ENCODE data around the gene KIFC3.

Gene KIFC3

DNA sequence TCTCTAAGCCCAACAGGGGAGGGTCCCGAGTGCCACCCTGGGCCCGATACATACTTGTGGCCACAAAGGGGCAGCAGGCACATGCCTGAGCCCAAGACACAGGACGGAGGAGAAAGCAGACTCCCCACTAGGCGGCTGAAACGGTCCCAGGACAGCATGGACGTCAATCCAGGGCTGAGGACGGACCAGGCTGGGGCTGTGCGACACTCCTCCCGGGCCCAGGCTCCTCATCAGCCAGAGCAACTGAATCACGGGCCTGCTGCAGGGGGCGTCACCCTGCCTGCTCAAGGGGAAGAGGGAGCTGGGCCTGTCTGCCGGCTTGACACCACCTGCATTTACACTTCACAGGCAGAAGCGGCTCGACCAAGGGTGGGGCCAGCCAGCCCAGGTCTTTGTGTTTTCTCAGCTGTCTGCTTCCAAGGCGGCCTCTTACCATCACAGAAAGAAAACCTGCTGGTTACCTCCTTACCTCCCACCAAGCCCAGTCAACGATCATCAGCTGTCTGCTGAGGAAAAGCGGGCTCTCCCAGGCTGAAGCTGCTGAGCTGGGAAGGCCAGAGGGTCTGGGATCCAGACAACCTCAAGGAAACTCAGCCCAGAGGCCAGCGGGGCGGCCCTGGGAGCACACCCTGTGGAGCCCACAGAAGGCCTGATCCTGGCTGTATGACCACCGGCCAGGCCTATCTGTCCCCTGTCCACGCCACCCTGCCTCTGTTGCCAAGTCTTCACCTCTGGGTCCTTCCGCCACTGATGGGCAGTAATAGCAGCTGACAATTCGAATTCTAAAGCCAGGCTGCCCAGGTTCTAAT lies 26.4 kb downstream of the KIFC3 start:
- Histone ChIP-seq H3K4me3 (no peak overlapping the region), H3K27ac (no peak overlapping the region)

DNA sequence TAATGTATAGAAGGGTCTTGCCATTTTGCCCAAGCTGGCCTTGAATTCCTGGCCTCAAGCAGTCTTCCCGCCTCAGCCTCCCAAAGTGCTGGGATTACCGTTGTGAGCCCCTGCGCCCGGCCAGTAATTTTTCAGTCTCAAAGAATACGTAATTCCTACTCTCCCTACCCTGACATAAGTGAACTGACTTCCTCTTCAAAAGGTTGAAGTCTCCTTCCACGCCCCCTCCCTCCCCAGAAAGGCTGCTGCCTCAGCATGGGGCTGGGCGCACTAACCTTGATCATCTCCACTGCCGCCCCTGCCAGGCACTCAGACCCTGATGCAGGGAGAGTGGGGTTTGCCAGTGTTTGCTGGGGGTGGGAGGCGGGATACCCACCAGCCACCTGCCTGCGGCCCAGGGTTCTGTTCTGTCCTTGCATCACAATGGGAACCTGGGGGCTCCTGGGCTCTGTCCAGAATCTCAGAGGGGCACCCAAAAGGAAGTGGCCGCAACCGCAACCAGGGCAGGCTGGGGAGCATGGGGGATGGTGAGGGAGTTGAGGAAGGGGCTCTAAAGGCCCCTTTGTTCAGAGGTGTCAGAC lies 27.5 kb downstream of the KIFC3 start:
- Histone ChIP-seq H3K27ac (no peak overlapping the region), H3K4me3 (no peak overlapping the region)

GRCh38 chr16:57773655-57774295 lies 28.5 kb downstream of the KIFC3 start:
- peak overlapping the region in 1 of 21 experiments; percentile 1 for H3K27ac ChIP-seq
- H3K4me3 ChIP-seq: no peak overlapping the region

DNA sequence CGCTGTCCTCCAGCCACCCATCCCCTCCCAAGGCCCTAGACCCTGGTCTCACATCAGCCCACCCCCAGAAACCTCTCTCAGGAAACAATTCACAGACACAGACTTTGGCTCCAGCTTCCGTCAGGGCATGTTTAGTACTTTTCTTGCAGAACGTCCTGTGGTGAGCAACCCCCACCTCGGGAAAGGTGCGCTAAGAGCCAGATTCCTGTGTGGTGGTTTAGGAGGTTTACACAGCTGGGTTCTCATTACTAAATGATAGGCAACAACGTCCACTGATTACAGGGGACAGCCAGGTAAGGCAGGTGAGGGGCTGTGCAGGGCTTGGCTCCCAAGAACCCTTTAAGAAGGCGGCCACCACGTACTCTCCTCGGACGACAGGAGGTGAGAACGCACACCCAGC lies 29.3 kb downstream of the KIFC3 start:
- Histone ChIP-seq H3K27ac (no peak overlapping the region), H3K4me3 (no peak overlapping the region)

DNA sequence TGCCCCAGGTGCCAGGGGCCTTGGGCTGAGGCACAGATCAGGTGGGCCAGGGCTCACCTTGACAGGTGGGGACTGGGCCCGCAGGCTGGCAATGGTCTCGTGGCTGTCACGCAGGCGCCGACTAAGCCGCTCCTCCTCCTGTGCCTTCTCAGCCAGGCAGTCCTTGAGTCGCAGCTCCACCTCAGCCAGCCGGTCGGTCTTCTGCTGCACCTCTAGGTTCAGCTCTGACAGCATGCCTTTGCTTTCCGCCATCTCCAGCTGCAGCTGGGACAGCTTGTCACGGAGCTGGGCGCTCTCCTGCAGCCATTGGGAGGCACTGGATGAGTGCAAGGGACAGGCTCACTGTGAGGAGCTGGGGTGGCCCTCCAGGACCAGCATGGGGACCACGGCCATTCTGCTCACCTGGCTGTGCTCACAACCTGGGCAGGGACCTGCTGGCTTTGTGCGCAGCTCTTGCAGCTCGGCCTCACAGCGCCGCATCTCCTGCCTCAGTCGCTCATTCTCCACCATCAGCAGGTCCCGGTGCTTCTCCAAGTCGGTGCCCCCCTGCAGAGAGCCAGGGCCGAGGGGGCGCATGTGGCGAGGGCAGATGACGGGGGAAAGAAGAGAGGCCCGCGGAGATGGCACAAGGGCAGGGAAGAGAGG lies 31.0 kb downstream of the KIFC3 start:
- H3K4me3 ChIP-seq: no peak overlapping the region
- H3K27ac ChIP-seq: no peak overlapping the region

GRCh38 chr16:57770361-57770760 lies 31.9 kb downstream of the KIFC3 start:
- Histone ChIP-seq H3K27ac (no peak overlapping the region), H3K4me3 (no peak overlapping the region)

DNA sequence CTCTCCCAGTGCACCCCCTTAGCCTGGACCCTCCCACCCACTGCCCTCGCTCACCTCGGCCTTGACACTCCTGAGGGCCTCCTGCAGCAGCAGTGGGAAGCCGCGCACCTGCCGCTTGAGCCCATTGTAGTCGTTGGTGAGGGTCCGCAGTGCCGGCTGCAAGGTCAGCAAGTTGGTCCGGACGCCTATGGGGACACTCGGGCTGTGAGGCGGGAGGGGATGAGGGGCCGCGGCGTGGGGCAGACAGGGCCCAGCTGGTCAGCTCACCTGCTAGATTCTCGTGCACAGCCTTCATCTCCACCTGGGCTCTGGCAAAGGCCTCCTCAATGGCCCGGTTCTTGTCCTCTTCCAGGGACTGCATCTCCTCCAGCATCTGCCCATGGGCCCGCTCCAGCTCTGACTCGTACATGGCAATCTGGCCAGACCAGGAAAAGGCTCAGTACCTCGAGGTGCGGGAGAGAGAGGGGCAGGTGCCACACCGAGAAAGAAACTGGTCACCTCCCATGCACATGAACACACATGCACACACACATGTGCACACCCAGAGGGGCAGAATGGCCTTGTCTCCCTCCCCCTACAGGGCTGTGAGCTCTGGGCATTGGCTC lies 32.6 kb downstream of the KIFC3 start:
- H3K27ac ChIP-seq: no peak overlapping the region
- no peak overlapping the region for H3K4me3 ChIP-seq

DNA sequence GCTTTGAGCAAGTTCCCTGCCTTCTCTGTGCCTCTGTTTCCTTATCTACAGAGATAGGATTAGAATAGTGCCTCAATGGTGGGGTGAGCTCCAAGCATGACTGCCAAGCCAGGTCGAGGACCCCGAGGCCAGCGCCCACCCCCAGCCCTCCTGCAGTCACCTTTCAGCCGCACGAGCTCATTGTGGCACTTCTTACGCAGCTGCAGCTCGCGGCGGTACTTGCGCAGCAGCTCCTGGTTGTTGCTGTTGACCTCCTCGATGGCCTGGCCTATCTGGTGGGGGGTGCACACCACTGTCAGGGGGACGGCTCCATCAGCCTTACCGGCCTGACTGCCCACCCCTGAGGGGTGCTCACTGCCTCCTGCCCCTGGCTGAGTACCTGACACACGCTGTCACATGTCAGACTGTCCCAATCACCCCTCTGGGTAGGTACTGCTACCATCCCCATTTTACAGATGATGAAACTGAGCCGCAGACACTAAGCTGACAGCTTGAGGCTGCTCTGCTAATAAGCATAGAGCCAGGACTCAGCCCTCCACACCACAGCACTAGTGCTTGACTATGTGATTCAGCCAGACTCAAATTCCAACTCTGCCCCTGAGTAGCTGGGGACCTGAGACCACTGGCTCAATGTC lies 35.5 kb downstream of the KIFC3 start:
- no peak overlapping the region for H3K4me3 ChIP-seq
- no peak overlapping the region for H3K27ac ChIP-seq

- H3K27ac ChIP-seq: peak overlapping the region in 1 of 21 experiments; percentile 33
- no peak overlapping the region for H3K4me3 ChIP-seq
Observed at GRCh38 chr16:57765160-57765728, 37.0 kb downstream of the KIFC3 start.

DNA sequence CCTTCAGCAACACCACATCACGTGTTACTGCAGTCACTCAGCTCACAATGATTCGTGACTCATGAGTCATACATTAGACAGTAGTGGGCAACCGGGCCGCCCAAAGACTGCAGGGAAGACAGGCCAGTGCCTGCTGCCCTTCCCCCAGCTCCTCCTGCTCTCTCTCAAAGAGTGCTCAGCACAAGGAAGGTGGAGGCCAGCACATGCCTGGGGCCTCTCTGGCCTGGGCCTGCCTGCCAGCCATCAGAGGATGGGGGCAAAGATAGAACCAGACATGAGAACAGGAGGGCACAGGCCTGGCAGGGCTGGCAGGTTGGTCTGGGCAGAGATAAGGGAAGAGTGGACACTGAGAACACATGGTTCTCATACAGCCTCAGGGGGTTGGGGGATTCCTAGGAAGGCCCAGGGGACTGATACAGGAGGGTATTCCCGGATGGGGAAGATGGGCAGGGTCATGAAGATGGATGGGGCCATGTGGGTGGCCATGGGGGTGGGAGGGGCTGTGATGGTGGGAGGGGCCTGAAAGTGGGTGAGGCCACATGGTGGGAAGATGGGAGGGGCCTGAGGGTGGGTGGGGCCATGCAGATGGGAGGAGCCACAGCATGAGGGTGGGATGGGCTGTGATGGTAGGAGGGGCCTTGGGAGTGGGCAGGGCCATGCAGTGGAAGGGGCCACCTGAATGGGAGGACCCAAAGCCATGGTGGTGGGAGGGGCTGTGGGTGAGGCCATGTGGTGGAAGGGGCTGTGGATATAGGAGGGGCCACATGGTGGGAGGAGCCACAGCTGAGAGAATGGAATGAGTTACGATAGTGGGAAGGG lies 37.7 kb downstream of the KIFC3 start:
- Histone ChIP-seq H3K4me3 (no peak overlapping the region), H3K27ac (peak overlapping the region in 7 of 21 experiments; percentile 13 to 65 (median 33))

GRCh38 chr16:57764006-57764340 lies 38.3 kb downstream of the KIFC3 start:
- Histone ChIP-seq H3K4me3 (no peak overlapping the region), H3K27ac (peak overlapping the region in 7 of 21 experiments; percentile 13 to 65 (median 35))

GRCh38 chr16:57763285-57764005 lies 38.8 kb downstream of the KIFC3 start:
- no peak overlapping the region for H3K4me3 ChIP-seq
- H3K27ac ChIP-seq: peak overlapping the region in 6 of 21 experiments; percentile 13 to 65 (median 36)

- Histone ChIP-seq H3K4me3 (no peak overlapping the region), H3K27ac (no peak overlapping the region)
Observed at GRCh38 chr16:57762365-57763040, 39.8 kb downstream of the KIFC3 start.

GRCh38 chr16:57761957-57762356 lies 40.3 kb downstream of the KIFC3 start:
- H3K27ac ChIP-seq: no peak overlapping the region
- no peak overlapping the region for H3K4me3 ChIP-seq

GRCh38 chr16:57761301-57761700 lies 41.0 kb downstream of the KIFC3 start:
- no peak overlapping the region for H3K27ac ChIP-seq
- no peak overlapping the region for H3K4me3 ChIP-seq

GRCh38 chr16:57760357-57761160 lies 41.7 kb downstream of the KIFC3 start:
- no peak overlapping the region for H3K4me3 ChIP-seq
- no peak overlapping the region for H3K27ac ChIP-seq

Data from skin epidermis (tissue), 12 donors.